Jurkat, Clone E6-1 (cell line): ENCODE measurements around the gene INPP5A.
"Not testable (repeated sequence)": the region's sequence is repeated elsewhere in the genome, so short reads cannot be mapped to it uniquely, and the experiment has no call there.

Source experiments
- DNase-seq: peaks from one replicate; pipeline ENCODE4 v3.0.0-alpha.2; 2011; ENCODE audit warnings: low read depth, low spot score
- H3K4me3 ChIP-seq: 2 replicates; pipeline ENCODE4 v1.5.1; 2011; ENCODE audit warnings: mild to moderate bottlenecking, low read length, control low read depth, moderate library complexity

INPP5A gene

GRCh38 chr10:132570771-132571649 lies 33.4 kb downstream of the INPP5A start:
- H3K4me3 ChIP-seq, result no peak overlapping the region
- no peak for DNase-seq

GRCh38 chr10:132571650-132572544 lies 34.3 kb downstream of the INPP5A start:
- no peak overlapping the region for H3K4me3 ChIP-seq
- DNase-seq, result no peak

GRCh38 chr10:132572545-132572937 lies 35.0 kb downstream of the INPP5A start:
- no peak overlapping the region for H3K4me3 ChIP-seq
- no peak for DNase-seq

GRCh38 chr10:132572946-132573345 lies 35.4 kb downstream of the INPP5A start:
- not testable (repeated sequence) for DNase-seq

GRCh38 chr10:132574288-132574687 lies 36.7 kb downstream of the INPP5A start:
- no peak overlapping the region for H3K4me3 ChIP-seq
- no peak for DNase-seq

More at GRCh38 chr10:132572946-132573345, 35.4 kb downstream of the INPP5A start:
- H3K4me3 ChIP-seq, result not testable (repeated sequence)

GRCh38 chr10:132574783-132575319 lies 37.3 kb downstream of the INPP5A start:
- H3K4me3 ChIP-seq, result no peak overlapping the region
- DNase-seq, result no peak

- DNase-seq, result no peak
- H3K4me3 ChIP-seq, result no peak overlapping the region
These were observed 38.0 kb downstream of the INPP5A start for GRCh38 chr10:132575320-132576201.

GRCh38 chr10:132576671-132577349 lies 39.2 kb downstream of the INPP5A start:
- H3K4me3 ChIP-seq, result no peak overlapping the region

GRCh38 chr10:132577350-132578003 lies 39.9 kb downstream of the INPP5A start:
- no peak for DNase-seq
- no peak overlapping the region for H3K4me3 ChIP-seq

More at GRCh38 chr10:132576671-132577349, 39.2 kb downstream of the INPP5A start:
- DNase-seq, result no peak

- DNase-seq, result no peak
These were observed 40.8 kb downstream of the INPP5A start for GRCh38 chr10:132578287-132578951.

GRCh38 chr10:132579027-132579859 lies 41.7 kb downstream of the INPP5A start:
- no peak for DNase-seq
- no peak overlapping the region for H3K4me3 ChIP-seq

More at GRCh38 chr10:132578287-132578951, 40.8 kb downstream of the INPP5A start:
- no peak overlapping the region for H3K4me3 ChIP-seq

- DNase-seq, result no peak
- no peak overlapping the region for H3K4me3 ChIP-seq
These were observed 42.6 kb downstream of the INPP5A start for GRCh38 chr10:132580143-132580542.

- no peak overlapping the region for H3K4me3 ChIP-seq
- DNase-seq, result no peak
These were observed 43.0 kb downstream of the INPP5A start for GRCh38 chr10:132580617-132581016.

GRCh38 chr10:132582137-132582536 lies 44.5 kb downstream of the INPP5A start:
- DNase-seq, result no peak
- H3K4me3 ChIP-seq, result no peak overlapping the region

- no peak overlapping the region for H3K4me3 ChIP-seq
- DNase-seq, result no peak
These were observed 45.2 kb downstream of the INPP5A start for GRCh38 chr10:132582771-132583170.

GRCh38 chr10:132583456-132583855 lies 45.9 kb downstream of the INPP5A start:
- DNase-seq, result no peak
- H3K4me3 ChIP-seq, result no peak overlapping the region
